A673 (cell line): ENCODE data around the gene ANXA5. TPM values are rescaled to one million over a fixed set of nuclear protein-coding genes. Genes with fewer than 3 reads are reported as not detected.

Experiments used
- BruUV-seq: library from RNA; stranded (reverse); fragments of 400-500 nt; replicated peaks from 2 replicates; lab custom pipeline; 2021; lab: Mats Ljungman, UMichigan
- CTCF ChIA-PET: fragments of 300-600 bp; sonication (Branson Sonifier 250); formaldehyde crosslinking; loops from one replicate; lab custom pipeline; 2022; ENCODE audit warnings: antibody characterized with exemption; lab: Charles Lee
- POLR2A ChIA-PET: fragments of 300-600 bp; sonication (Branson Sonifier 250); formaldehyde crosslinking; loops from one replicate; lab custom pipeline; 2022; ENCODE audit warnings: antibody characterized with exemption; ENCODE audit not compliant: low non-redundant PET; lab: Charles Lee
- DNase-seq: peaks from one replicate; pipeline ENCODE4 v3.0.0-alpha.2; 2015; ENCODE audit warnings: low spot score
- H3K27ac ChIP-seq: fragments of 200-600 bp; sonication (generic); 2 replicates; pipeline ENCODE4 v1.5.1; 2016; ENCODE audit warnings: mixed run types, low read depth, mild to moderate bottlenecking, mixed read lengths, antibody characterized with exemption, low read length; ENCODE audit not compliant: poor library complexity, severe bottlenecking
- H3K27me3 ChIP-seq: fragments of 200-600 bp; sonication (generic); replicated peaks from 2 replicates; pipeline ENCODE4 v1.6.1; 2017; ENCODE audit warnings: mixed run types, low read depth, mild to moderate bottlenecking, mixed read lengths, antibody characterized with exemption, low read length; ENCODE audit not compliant: insufficient read depth, poor library complexity
- H3K36me3 ChIP-seq: fragments of 200-600 bp; sonication (generic); 2 replicates; pipeline ENCODE4 v1.6.1; 2016; ENCODE audit warnings: mixed run types, mild to moderate bottlenecking, mixed read lengths, antibody characterized with exemption, low read length; ENCODE audit not compliant: insufficient read depth, poor library complexity, severe bottlenecking
- H3K4me1 ChIP-seq: fragments of 200-600 bp; sonication (generic); 2 replicates; pipeline ENCODE4 v1.6.1; 2017; ENCODE audit warnings: mixed run types, mild to moderate bottlenecking, mixed read lengths, antibody characterized with exemption, low read length; ENCODE audit not compliant: insufficient read depth, poor library complexity, severe bottlenecking
- H3K4me3 ChIP-seq: fragments of 200-600 bp; sonication (generic); 2 replicates; pipeline ENCODE4 v1.5.1; 2016; ENCODE audit warnings: low read depth, mixed run types, mild to moderate bottlenecking, mixed read lengths, low read length; ENCODE audit not compliant: poor library complexity, severe bottlenecking
- H3K9me3 ChIP-seq: fragments of 200-600 bp; sonication (generic); 2 replicates; pipeline ENCODE4 v1.6.1; 2016; ENCODE audit warnings: mixed run types, low read depth, mild to moderate bottlenecking, mixed read lengths, antibody characterized with exemption, low read length; ENCODE audit not compliant: poor library complexity, severe bottlenecking
- EZH2 ChIP-seq: fragments of 200-600 bp; sonication (generic); IDR thresholded peaks from 2 replicates; pipeline ENCODE4 v1.6.1; 2017; ENCODE audit warnings: borderline replicate concordance, low read depth, mild to moderate bottlenecking, mixed read lengths, antibody characterized with exemption, low read length; ENCODE audit not compliant: poor library complexity, severe bottlenecking
- intact Hi-C: fragments of 100-400 bp; cut with micrococcal nuclease; formaldehyde crosslinking; loops from one replicate; pipeline ENCODE4 v1.10.0; 2022; ENCODE audit not compliant: unreplicated experiment
- total RNA-seq: library from RNA; stranded (reverse); gene quantifications from 2 replicates; pipeline ENCODE4 v1.2.3, GENCODE V29; 2021
- TF ChIP-seq, protein P1 (sequence below): fragments of 300-800, 200-600 bp; sonication (generic); conservative IDR thresholded peaks from 2 replicates; pipeline ENCODE4 v1.5.1; 2017; ENCODE audit warnings: low read depth, mild to moderate bottlenecking, antibody characterized with exemption, low read length, moderate library complexity, mixed read lengths

ANXA5 gene
- total RNA-seq, 1 experiment from 2014 or later: 389 TPM

DNA sequence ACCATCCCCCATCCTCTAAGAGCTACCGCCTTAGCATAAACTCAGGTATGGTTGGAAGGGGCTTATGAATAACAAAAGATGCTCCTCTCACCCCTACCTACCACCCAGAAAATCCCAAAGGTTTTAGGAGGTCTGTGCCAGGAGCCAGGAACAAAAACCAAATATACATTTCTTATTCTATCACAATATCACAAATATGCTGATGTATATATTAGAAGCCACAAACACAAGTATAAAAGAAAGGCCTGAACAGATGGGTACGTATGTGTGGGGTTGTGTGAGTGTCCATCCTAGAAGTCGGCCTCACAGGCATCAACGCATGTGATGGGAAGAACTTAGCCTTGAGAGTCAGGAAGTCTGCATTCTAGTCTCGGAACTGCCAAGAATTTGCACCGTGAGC, 8.7 kb upstream of the ANXA5 start:
- TF ChIP-seq, protein P1, sequence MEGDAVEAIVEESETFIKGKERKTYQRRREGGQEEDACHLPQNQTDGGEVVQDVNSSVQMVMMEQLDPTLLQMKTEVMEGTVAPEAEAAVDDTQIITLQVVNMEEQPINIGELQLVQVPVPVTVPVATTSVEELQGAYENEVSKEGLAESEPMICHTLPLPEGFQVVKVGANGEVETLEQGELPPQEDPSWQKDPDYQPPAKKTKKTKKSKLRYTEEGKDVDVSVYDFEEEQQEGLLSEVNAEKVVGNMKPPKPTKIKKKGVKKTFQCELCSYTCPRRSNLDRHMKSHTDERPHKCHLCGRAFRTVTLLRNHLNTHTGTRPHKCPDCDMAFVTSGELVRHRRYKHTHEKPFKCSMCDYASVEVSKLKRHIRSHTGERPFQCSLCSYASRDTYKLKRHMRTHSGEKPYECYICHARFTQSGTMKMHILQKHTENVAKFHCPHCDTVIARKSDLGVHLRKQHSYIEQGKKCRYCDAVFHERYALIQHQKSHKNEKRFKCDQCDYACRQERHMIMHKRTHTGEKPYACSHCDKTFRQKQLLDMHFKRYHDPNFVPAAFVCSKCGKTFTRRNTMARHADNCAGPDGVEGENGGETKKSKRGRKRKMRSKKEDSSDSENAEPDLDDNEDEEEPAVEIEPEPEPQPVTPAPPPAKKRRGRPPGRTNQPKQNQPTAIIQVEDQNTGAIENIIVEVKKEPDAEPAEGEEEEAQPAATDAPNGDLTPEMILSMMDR: no peak
- TF ChIP-seq EZH2: no peak
- Histone ChIP-seq H3K36me3 (no peaks in the 10 kb centered on the region), H3K27ac (no peak overlapping the region), H3K4me1 (peaks cover 4% of the 10 kb centered on the region), H3K9me3 (no peaks in the 10 kb centered on the region), H3K4me3 (no peak overlapping the region), H3K27me3 (no peaks in the 10 kb centered on the region)
- CTCF ChIA-PET: no interaction called here
- intact Hi-C loops: no loop called here
- POLR2A ChIA-PET: no interaction called here
- no peak for DNase-seq
- no TSS peak for BruUV-seq

DNA sequence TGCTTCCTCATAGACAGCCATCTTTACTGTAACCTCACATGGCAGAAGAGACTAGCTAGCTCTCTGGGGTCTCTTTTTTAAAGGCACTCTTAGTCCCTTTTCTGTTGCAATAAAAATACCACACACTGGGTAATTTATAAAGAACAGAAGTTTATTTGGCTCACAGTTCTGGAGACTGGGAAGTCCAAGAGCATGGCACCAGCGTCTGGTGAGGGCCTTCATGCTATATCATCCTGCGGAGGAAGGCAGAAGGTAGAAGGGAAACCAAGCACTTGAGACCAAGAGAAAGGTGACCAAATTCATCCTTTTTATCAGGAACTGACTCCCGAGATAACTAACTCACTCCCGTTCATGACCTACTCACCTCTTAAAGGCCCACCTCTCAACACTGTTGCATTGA, 5.4 kb upstream of the ANXA5 start:
- no peak for TF ChIP-seq EZH2
- TF ChIP-seq, protein P1: no peak
- CTCF ChIA-PET: no interaction called here

DNA sequence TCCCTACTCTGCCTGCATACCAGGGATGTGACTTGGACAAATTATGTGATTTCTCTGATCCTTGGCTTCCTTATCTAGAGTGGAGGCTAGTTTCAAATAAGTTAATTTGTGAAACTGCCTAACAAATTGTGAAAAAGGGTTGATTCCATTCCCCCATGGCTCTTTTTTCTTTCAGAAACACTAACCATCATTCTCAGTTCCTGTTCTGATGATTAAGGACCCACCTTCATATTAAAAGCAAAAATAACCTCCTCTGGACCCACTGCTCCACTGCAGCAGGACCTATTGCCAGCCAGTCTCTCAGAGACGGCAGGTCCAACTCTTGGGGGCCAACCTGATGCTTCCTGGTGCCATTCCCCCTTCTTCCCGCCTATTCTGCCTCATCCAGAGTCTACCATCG, 4.5 kb upstream of the ANXA5 start:
- TF ChIP-seq, protein P1: no peak
- no peak for TF ChIP-seq EZH2
- Histone ChIP-seq H3K36me3 (no peaks in the 10 kb centered on the region), H3K9me3 (no peaks in the 10 kb centered on the region), H3K4me3 (no peak overlapping the region), H3K4me1 (peaks cover 17% of the 10 kb centered on the region), H3K27ac (no peak overlapping the region), H3K27me3 (no peaks in the 10 kb centered on the region)
- intact Hi-C loops: no loop called here
- BruUV-seq: no TSS peak
- ChIA-PET POLR2A (no interaction called here), CTCF (no interaction called here)
- no peak for DNase-seq

More for the DNA sequence above, 5.4 kb upstream of the ANXA5 start:
- intact Hi-C loops: no loop called here
- no TSS peak for BruUV-seq
- Histone ChIP-seq H3K4me1 (peaks cover 17% of the 10 kb centered on the region), H3K36me3 (no peaks in the 10 kb centered on the region), H3K4me3 (no peak overlapping the region), H3K9me3 (no peaks in the 10 kb centered on the region), H3K27me3 (no peaks in the 10 kb centered on the region), H3K27ac (no peak overlapping the region)
- POLR2A ChIA-PET: no interaction called here
- DNase-seq: no peak
